Stimulated activated CD4-positive, alpha-beta T cell treated with anti-CD3 and anti-CD28 coated beads, Interleukin-1b, Interleukin-23, amount 100 ng/mL, for 48 hours (primary cell): ENCODE measurements around the gene HGF.
"Not testable (repeated sequence)": the region's sequence is repeated elsewhere in the genome, so short reads cannot be mapped to it uniquely, and the experiment has no call there.

ENCODE experiments used
- DNase-seq: peaks from one replicate; pipeline ENCODE4 v3.0.0-alpha.2; 2020

HGF gene

GRCh38 chr7:81769891-81770727, at the start of gene HGF:
TSS of gene HGF (minus strand) at chr7:81770047. CDS start at chr7:81769971, 76 bp downstream.
- no peak for DNase-seq

GRCh38 chr7:81816312-81816711, 46.5 kb upstream of the HGF start:
- no peak for DNase-seq

GRCh38 chr7:81812866-81813476, 43.1 kb upstream of the HGF start:
- DNase-seq, result not testable (repeated sequence)

DNA sequence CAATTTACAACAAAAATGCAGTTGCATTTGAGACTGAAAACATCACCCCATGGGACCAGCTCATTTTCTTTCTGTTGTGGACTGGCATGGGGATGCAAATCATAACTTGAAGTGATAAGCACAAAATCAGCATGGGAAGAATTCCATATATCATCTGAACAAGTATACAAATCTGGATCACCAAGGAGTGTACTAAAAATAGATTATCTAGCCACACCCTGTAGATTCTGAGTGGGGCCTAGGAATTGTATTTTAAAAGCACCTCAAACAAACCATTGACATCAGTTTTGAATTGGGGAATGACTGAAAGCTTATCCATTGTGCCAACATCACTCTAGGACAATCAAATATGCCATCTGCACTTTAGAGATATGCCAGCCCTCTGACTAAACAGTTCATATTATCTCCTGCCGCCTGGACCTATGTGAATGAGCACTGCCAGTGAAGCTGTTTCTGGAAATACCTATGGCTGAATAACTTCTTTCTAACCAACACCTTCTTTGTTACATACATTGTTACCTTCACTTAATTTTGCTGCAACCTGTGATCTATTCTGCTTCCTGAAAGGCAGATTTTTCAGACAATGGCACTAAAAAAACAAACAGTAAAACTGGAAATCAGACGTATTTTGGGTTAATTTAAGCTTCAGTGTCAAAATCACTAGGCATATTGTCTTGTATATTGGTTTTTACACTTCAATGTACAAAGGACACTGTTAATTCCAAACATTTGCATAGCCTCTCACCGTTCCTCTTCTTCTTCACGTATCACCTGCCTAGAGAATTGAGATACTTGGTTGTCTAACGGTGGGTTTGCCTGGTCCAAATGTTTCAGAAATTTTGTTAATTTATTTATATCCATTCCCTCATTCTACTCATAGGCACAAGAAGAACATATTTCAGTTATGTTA, 42.4 kb upstream of the HGF start:
- no peak for DNase-seq

- DNase-seq, result no peak
Observed at GRCh38 chr7:81810476-81811155, 40.8 kb upstream of the HGF start.

GRCh38 chr7:81808310-81808709, 38.5 kb upstream of the HGF start:
- DNase-seq, result not testable (repeated sequence)

- no peak for DNase-seq
Observed at GRCh38 chr7:81803267-81803666, 33.4 kb upstream of the HGF start.

- no peak for DNase-seq
Observed at GRCh38 chr7:81802251-81802650, 32.4 kb upstream of the HGF start.

GRCh38 chr7:81801532-81801931, 31.7 kb upstream of the HGF start:
- DNase-seq, result no peak

DNA sequence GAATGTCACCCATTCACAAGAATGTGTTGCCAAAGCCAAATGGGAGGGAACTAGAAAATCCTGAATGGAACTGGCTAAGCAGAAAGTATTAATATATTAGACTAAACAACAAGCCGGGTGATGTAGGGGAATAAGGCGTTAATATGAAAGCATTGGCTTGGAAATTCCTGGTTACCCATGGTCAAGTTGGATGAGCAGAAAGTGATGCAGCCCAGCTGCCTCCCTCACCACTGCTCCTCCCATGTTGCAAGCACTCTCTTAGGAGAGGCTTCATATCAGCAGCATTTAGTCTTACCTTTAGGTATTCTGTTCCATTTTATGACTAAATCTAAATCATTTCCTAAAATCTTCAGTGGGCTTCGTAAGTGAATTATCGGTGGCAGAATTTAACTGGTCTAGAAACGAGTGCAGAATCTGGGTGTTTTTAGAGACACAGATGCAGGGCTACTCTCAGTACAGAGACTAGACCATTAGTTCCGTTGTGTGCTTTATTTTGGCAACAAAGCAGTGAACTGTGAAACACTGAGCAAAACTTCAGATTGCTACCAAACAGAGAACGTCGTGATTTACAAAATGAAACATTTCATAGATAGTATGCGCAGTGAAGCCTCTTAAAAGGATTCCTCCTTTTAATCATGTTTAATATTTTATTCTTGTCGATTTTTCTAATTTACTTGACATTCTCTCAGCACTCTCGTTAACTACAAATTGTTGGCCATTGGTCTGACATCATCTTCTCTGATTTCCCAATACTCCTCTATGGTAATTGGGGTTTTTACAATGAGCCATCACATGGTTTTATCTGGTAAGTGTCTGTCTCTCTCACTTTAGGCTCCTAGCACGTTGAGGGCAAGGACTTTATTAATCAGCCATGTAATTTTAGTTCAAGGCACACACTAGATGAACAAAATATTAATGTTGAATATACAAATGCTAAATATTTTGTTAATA, 22.0 kb upstream of the HGF start:
- no peak for DNase-seq

GRCh38 chr7:81790686-81791085, 20.8 kb upstream of the HGF start:
- no peak for DNase-seq

- DNase-seq, result no peak
Observed at GRCh38 chr7:81790120-81790500, 20.3 kb upstream of the HGF start.

- no peak for DNase-seq
Observed at GRCh38 chr7:81789406-81790119, 19.7 kb upstream of the HGF start.

DNA sequence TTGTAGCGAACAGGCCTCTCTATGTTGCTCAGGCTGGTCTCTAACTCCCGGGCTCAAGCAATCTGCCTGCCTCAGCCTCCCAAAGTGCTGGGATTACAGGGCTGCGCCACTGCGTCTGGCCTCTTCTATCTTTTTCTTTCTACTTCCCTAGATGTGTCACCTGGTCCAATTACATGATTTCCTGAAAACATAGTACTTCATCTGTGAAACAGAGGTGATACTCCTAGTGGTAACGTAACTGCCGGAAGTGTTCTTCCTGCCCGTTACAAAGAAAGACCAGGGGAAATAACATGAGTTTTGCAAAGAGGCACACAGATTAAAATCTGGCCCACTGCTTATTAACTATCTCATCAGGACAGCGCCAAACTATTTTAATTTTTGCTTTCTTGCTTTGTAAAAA, 18.4 kb upstream of the HGF start:
- DNase-seq, result no peak

GRCh38 chr7:81783818-81784217, 14.0 kb upstream of the HGF start:
- no peak for DNase-seq

- no peak for DNase-seq
Observed at GRCh38 chr7:81780914-81781693, 11.3 kb upstream of the HGF start.

- DNase-seq, result no peak
Observed at GRCh38 chr7:81779706-81780105, 9.9 kb upstream of the HGF start.

DNA sequence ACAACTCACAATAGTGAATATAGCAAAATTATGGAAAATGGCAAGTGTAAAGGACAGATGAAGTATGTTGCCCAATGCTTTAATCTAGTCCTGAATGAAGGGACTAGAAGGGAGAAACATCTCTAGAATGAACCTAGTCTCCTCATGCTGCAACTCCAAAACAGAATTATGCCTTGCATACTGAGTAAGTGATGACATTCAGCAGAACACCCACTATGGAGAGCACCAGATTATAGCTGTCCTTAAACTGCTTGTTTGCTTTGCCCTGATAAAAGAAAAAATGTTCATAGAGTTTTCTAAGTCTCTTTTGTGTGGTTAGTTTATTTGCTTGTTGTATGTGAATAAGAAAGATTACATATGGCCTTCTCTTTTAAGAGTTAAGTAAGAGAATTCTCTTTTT, 7.8 kb upstream of the HGF start:
- DNase-seq, result no peak

GRCh38 chr7:81776948-81777630, 7.2 kb upstream of the HGF start:
- no peak for DNase-seq

- DNase-seq, result no peak
Observed at GRCh38 chr7:81776161-81776560, 6.3 kb upstream of the HGF start.
